HL-60 (cell line): ENCODE data around the gene EML6.

ENCODE experiments used
- DNase-seq, 2 experiments: peaks; one replicate each; pipeline ENCODE4 v3.0.0-alpha.2; 2010 to 2020; ENCODE audit warnings: low read depth in 1 of 2, low spot score in 1 of 2
- H3K27ac ChIP-seq: fragments of 250-450 bp; sonication (Bioruptor Pico); replicated peaks from 2 replicates; pipeline ENCODE4 v1.5.1; 2020; ENCODE audit warnings: mild to moderate bottlenecking, moderate library complexity
- H3K27me3 ChIP-seq: fragments of 250-450 bp; sonication (Bioruptor Pico); 2 replicates; pipeline ENCODE4 v1.5.1; 2021; ENCODE audit warnings: mild to moderate bottlenecking, moderate library complexity; ENCODE audit not compliant: insufficient read depth, poor library complexity, severe bottlenecking
- H3K4me3 ChIP-seq: replicated peaks from 2 replicates; pipeline ENCODE4 v1.5.1; 2011; ENCODE audit warnings: mild to moderate bottlenecking, control low read depth, low read length; ENCODE audit not compliant: insufficient read depth
- GABPA ChIP-seq: IDR thresholded peaks from 2 replicates; pipeline ENCODE4 v1.6.1; 2012; ENCODE audit warnings: low read depth
- POLR2AphosphoS5 ChIP-seq: IDR thresholded peaks from 2 replicates; pipeline ENCODE4 v1.6.1; 2012; ENCODE audit warnings: low read depth
- SPI1 ChIP-seq: IDR thresholded peaks from 2 replicates; pipeline ENCODE4 v1.6.1; 2012; ENCODE audit warnings: low read depth, mild to moderate bottlenecking, borderline replicate concordance
- TF ChIP-seq, protein P1 (sequence below): IDR thresholded peaks from one replicate; pipeline ENCODE4 v1.5.1; 2011; ENCODE audit warnings: low read length, control low read depth, inconsistent platforms; ENCODE audit not compliant: insufficient read depth
- TF ChIP-seq, protein P2 (sequence below): IDR thresholded peaks from 2 replicates; pipeline ENCODE4 v1.6.1; 2012; ENCODE audit warnings: low read depth; ENCODE audit not compliant: insufficient replicate concordance

The EML6 gene

DNA sequence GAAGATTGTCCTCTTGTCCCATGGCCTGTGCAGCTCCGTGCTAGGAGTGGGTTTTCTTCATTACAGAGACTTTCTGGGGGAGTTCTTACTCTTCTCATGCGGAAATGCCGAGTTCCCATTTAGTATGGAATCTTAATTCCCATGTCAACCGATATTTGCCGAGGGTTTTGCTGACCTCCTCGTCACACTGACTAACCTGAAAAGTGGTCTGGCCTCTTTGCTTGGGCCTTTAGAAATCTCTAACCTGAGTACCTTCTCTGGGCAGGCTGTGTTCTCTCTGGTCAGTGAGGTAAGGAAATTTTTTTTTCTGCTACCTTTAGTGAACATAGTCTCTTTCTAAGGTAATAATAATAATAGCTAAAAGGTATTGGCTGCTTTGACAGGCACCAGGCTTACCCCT lies 10.9 kb upstream of the EML6 start:
- H3K27me3 ChIP-seq, result peaks cover 6% of the 10 kb centered on the region
- TF ChIP-seq, protein P1, sequence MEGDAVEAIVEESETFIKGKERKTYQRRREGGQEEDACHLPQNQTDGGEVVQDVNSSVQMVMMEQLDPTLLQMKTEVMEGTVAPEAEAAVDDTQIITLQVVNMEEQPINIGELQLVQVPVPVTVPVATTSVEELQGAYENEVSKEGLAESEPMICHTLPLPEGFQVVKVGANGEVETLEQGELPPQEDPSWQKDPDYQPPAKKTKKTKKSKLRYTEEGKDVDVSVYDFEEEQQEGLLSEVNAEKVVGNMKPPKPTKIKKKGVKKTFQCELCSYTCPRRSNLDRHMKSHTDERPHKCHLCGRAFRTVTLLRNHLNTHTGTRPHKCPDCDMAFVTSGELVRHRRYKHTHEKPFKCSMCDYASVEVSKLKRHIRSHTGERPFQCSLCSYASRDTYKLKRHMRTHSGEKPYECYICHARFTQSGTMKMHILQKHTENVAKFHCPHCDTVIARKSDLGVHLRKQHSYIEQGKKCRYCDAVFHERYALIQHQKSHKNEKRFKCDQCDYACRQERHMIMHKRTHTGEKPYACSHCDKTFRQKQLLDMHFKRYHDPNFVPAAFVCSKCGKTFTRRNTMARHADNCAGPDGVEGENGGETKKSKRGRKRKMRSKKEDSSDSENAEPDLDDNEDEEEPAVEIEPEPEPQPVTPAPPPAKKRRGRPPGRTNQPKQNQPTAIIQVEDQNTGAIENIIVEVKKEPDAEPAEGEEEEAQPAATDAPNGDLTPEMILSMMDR, result no peak
- TF ChIP-seq GABPA (no peak), SPI1 (no peak), POLR2AphosphoS5 (no peak)
- TF ChIP-seq, protein P2, sequence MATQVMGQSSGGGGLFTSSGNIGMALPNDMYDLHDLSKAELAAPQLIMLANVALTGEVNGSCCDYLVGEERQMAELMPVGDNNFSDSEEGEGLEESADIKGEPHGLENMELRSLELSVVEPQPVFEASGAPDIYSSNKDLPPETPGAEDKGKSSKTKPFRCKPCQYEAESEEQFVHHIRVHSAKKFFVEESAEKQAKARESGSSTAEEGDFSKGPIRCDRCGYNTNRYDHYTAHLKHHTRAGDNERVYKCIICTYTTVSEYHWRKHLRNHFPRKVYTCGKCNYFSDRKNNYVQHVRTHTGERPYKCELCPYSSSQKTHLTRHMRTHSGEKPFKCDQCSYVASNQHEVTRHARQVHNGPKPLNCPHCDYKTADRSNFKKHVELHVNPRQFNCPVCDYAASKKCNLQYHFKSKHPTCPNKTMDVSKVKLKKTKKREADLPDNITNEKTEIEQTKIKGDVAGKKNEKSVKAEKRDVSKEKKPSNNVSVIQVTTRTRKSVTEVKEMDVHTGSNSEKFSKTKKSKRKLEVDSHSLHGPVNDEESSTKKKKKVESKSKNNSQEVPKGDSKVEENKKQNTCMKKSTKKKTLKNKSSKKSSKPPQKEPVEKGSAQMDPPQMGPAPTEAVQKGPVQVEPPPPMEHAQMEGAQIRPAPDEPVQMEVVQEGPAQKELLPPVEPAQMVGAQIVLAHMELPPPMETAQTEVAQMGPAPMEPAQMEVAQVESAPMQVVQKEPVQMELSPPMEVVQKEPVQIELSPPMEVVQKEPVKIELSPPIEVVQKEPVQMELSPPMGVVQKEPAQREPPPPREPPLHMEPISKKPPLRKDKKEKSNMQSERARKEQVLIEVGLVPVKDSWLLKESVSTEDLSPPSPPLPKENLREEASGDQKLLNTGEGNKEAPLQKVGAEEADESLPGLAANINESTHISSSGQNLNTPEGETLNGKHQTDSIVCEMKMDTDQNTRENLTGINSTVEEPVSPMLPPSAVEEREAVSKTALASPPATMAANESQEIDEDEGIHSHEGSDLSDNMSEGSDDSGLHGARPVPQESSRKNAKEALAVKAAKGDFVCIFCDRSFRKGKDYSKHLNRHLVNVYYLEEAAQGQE, result no peak
- no peak overlapping the region for H3K4me3 ChIP-seq
- DNase-seq, result no peak
- no peak overlapping the region for H3K27ac ChIP-seq

DNA sequence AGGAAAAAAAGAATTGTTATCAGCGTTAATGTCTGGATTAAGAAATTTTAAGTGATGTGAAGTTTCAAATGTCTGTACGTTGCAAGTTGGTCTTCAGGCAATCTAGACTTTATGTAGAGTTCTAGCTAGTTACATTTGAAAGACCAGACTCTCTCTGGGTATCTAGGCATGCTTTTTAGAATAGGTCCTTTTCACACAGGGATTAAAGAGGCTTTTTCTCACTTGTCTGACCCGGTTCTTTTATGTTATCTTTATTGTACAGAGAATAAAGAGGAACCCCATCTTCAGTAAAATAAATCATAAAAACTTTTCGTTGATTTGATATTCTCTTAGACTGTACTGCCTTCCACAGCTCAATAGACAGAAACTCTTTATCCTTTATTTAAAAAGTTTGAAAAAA lies 8.5 kb upstream of the EML6 start:
- H3K27ac ChIP-seq, result no peak overlapping the region
- H3K27me3 ChIP-seq, result no peaks in the 10 kb centered on the region
- no peak for DNase-seq
- H3K4me3 ChIP-seq, result no peak overlapping the region
- TF ChIP-seq GABPA, result no peak
- TF ChIP-seq, protein P2, result no peak
- TF ChIP-seq, protein P1, result no peak

DNA sequence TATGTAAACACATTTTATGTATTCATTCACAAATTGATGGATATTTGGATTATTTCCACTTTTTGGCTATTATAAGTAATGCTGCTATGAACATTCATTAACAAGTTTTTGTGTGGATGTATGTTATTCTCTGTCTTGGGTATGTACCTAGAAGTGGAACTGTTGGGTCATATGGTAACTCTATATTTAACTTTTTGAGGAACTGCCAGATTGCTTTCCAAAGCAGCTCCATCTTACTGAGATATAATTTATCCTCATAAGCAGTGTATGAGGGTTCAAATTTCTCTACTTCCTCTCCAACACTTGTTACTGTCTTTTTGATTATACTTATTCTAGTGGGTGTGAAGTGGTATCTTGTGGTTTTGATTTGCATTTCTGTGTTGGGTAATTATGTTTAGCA lies 7.1 kb upstream of the EML6 start:
- Histone ChIP-seq H3K4me3 (no peak overlapping the region), H3K27ac (no peak overlapping the region), H3K27me3 (no peaks in the 10 kb centered on the region)
- no peak for DNase-seq
- TF ChIP-seq, protein P1, result no peak
- TF ChIP-seq SPI1, result peak; percentile 28; the same call in 1 of the 2 replicates

DNA sequence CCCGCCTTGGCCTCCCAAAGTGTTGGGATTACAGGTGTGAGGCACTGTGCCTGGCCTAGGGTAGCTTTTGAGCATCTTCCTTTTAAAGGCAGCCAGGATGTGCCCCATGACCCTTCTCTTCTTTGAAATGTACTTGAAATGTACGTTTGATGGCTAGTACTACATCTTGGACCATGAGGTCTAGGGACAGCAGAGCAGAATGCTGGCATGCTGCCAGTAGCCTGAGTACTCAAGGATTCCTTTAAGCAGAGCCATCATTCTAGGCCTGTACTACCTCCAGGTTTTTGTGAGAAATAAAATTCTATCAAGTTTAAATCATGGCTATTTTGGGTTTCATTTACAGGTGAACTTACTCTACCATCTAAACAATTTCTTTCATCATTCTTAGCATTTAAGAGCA lies 2.9 kb upstream of the EML6 start:
- peaks cover 13% of the 10 kb centered on the region for H3K27me3 ChIP-seq
- DNase-seq, result no peak
- H3K4me3 ChIP-seq, result no peak overlapping the region
- no peak overlapping the region for H3K27ac ChIP-seq
- TF ChIP-seq GABPA, result no peak
- TF ChIP-seq, protein P1, result no peak
